Bronchial epithelial cell (primary cell): ENCODE data around the gene PIGN. TPM values are rescaled to one million over a fixed set of nuclear protein-coding genes. Genes with fewer than 3 reads are reported as not detected.

ENCODE experiments used
- DNase-seq: peaks from one replicate; pipeline ENCODE4 v3.0.0-alpha.2; 2010; ENCODE audit warnings: low read depth
- FAIRE-seq: peaks from 2 replicates; lab custom pipeline; 2011; peaks lifted over from hg19 to GRCh38; lab: Jason Lieb, UNC
- H3K27me3 ChIP-seq: 2 replicates; pipeline ENCODE4 v1.5.1; 2011; ENCODE audit warnings: low read length; ENCODE audit not compliant: control insufficient read depth, insufficient read depth
- H3K36me3 ChIP-seq: 2 replicates; pipeline ENCODE4 v1.5.1; 2011; ENCODE audit warnings: low read length; ENCODE audit not compliant: control insufficient read depth, insufficient read depth
- H3K4me3 ChIP-seq: 2 replicates; pipeline ENCODE4 v1.5.1; 2011; ENCODE audit warnings: mild to moderate bottlenecking, low read depth, low read length, control low read depth
- CTCF ChIP-seq: IDR thresholded peaks from 2 replicates; pipeline ENCODE4 v1.5.1; 2011; ENCODE audit warnings: mild to moderate bottlenecking, moderate library complexity, low read length, control low read depth, inconsistent platforms; ENCODE audit not compliant: insufficient read depth, severe bottlenecking
- total RNA-seq: library from RNA; depleted of rRNA; stranded (reverse); fragments of >200 nt; gene quantifications from 2 replicates; pipeline ENCODE4 v1.2.1, GENCODE V29; 2014

The PIGN gene
- total RNA-seq, 1 donor from 2014 or later = 42.1 TPM

GRCh38 chr18:62054929-62055498 is 131.8 kb downstream of the PIGN start:
- no peak for FAIRE-seq
- TF ChIP-seq CTCF = no peak
- DNase-seq = no peak
- no peak overlapping the region for H3K4me3 ChIP-seq
- no peaks in the 10 kb centered on the region for H3K27me3 ChIP-seq
- no peaks in the 10 kb centered on the region for H3K36me3 ChIP-seq

DNA sequence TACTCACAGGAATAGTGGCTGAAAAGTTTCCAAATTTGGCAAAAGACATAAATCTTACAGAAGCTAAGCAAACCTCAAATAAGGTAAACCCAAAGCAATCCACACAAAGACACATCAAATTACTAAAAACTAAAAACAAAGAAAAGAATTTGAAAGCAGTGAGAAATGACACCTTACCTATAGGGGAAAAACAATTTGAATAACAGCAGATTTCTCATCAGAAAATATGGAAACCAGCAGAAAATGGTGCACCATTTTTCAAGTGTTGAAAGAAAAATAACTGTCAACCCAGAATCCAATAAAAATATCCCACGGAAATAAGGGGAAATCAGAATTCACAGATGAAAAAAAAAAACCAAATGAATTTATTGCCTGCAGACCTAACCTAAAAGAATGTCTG is 138.6 kb downstream of the PIGN start:
- no peak for DNase-seq
- Histone ChIP-seq H3K4me3 (no peak overlapping the region), H3K36me3 (no peaks in the 10 kb centered on the region), H3K27me3 (no peaks in the 10 kb centered on the region)
- no peak for FAIRE-seq
- TF ChIP-seq CTCF = no peak

DNA sequence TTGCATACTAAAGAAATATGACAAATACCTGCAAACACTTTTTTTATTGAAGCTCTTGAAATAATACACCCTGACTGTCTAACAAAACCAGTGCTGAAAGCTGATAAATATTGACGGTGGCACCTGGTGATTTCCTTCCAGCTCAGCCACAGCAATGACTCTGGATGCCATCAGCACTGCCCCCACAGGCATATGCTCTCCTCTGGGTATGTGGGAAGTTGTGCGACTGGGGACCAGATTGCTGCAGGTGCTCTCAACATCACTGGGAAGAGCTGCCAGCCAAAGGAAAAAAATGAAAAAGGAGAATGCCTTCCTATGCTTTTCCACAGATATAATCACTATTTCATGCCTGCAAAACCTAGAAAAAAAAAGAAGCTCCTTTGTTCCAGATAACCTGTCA is 141.5 kb downstream of the PIGN start:
- TF ChIP-seq CTCF = no peak
- FAIRE-seq = no peak
- no peak overlapping the region for H3K4me3 ChIP-seq

GRCh38 chr18:62044490-62045000 is 142.3 kb downstream of the PIGN start:
- Histone ChIP-seq H3K4me3 (no peak overlapping the region), H3K27me3 (no peaks in the 10 kb centered on the region), H3K36me3 (no peaks in the 10 kb centered on the region)
- no peak for TF ChIP-seq CTCF
- FAIRE-seq (no peak), DNase-seq (no peak)

More for the DNA sequence above, 141.5 kb downstream of the PIGN start:
- no peaks in the 10 kb centered on the region for H3K36me3 ChIP-seq
- H3K27me3 ChIP-seq = no peaks in the 10 kb centered on the region
- DNase-seq = no peak

DNA sequence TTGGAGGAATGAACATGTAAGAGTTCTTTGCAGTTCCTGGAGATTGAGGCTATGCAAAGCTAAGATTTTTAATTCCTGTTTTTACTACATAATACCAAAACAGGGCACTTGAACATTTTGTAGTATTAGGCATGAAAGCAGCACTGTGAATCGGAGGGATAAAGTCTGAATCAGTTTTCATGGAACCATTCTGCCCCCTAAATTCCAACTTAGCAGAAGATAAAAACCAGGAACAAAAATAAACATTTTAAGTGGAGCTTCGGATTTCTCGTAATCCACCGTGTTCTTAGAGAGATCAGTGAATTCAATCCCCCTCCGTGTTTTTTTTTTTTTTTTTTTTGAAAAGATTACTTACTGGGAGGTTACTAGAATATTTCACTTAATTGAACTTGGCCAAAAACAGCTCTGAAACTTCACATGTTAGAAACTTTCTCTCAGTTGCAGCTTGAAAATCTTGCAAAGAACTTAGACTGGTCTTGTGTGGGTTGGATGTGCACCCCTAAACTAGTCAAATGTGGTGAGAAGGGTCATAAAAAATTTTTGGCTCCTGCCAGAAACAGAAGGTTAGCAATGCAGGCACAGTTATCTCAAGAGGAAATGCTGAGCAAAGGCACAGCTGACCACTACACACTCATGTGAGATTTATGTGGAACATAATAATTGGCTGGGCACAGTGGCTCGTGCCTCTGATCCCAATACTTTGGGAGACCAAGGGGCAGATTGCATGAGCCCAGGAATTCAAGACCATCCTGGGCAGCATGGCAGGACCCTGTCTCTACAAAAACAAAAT is 148.7 kb downstream of the PIGN start:
- Histone ChIP-seq H3K4me3 (no peak overlapping the region), H3K36me3 (no peaks in the 10 kb centered on the region), H3K27me3 (no peaks in the 10 kb centered on the region)
- FAIRE-seq = no peak
- TF ChIP-seq CTCF = no peak
- no peak for DNase-seq
